Activated CD8-positive, alpha-beta memory T cell treated with anti-CD3 and anti-CD28 coated beads, Interleukin-2, amount 10 ng/mL, durations not matched to agents 7 days and 5 days (primary cell): ENCODE data around the gene TCP11X2. TPM values are rescaled to one million over a fixed set of nuclear protein-coding genes. Genes with fewer than 3 reads are reported as not detected.
"Not testable (repeated sequence)": the region's sequence is repeated elsewhere in the genome, so short reads cannot be mapped to it uniquely, and the experiment has no call there.

Experiments
- ATAC-seq: fragments of 150-1000 bp; cut with Tn5 transposase; one replicate; pipeline ENCODE4 v1.10.0; 2021; ENCODE audit warnings: moderate library complexity
- CTCF ChIA-PET: fragments of 350-600 bp; sonication (Branson Sonifier 250); formaldehyde crosslinking; loops from one replicate; lab custom pipeline; 2021; ENCODE audit warnings: antibody characterized with exemption; lab: Charles Lee
- DNase-seq: peaks from one replicate; pipeline ENCODE4 v3.0.0-alpha.2; 2020
- H3K27ac Mint-ChIP-seq: one replicate; pipeline ENCODE4 v1.8.0; 2021; ENCODE audit warnings: mild to moderate bottlenecking, mixed read lengths
- H3K27me3 Mint-ChIP-seq: one replicate; pipeline ENCODE4 v1.8.0; 2021; ENCODE audit warnings: mixed read lengths
- H3K36me3 Mint-ChIP-seq: one replicate; pipeline ENCODE4 v1.8.0; 2021; ENCODE audit warnings: mild to moderate bottlenecking, mixed read lengths
- H3K4me1 Mint-ChIP-seq: one replicate; pipeline ENCODE4 v1.8.0; 2021; ENCODE audit warnings: mixed read lengths
- H3K4me3 Mint-ChIP-seq: one replicate; pipeline ENCODE4 v1.8.0; 2021; ENCODE audit warnings: mild to moderate bottlenecking, moderate library complexity, mixed read lengths
- H3K9me3 Mint-ChIP-seq: one replicate; pipeline ENCODE4 v1.8.0; 2022; ENCODE audit warnings: low read depth, mixed read lengths
- total RNA-seq, 2 experiments: library from RNA; stranded (reverse); gene quantifications; one replicate each; pipeline ENCODE4 v1.2.3, GENCODE V29; 2021

TCP11X2 gene
- total RNA-seq, result not detected

- ATAC-seq, CTCF ChIA-PET, H3K36me3 Mint-ChIP-seq, H3K4me1 Mint-ChIP-seq, H3K27ac Mint-ChIP-seq, H3K4me3 Mint-ChIP-seq, H3K9me3 Mint-ChIP-seq, DNase-seq, H3K27me3 Mint-ChIP-seq: not testable (repeated sequence)
Measured at GRCh38 chrX:102471762-102472220, at the start of gene TCP11X2. Gene TCP11X2 (minus strand): TSS chrX:102471812.

- Mint-ChIP-seq H3K4me3 (no peak overlapping the region), H3K4me1 (peaks cover 4% of the 10 kb centered on the region), H3K9me3 (no peaks in the 10 kb centered on the region), H3K36me3 (no peaks in the 10 kb centered on the region), H3K27ac (no peak overlapping the region), H3K27me3 (peaks cover 38% of the 10 kb centered on the region)
- no peak for ATAC-seq
- CTCF ChIA-PET, result no interaction called here
- no peak for DNase-seq
Measured at GRCh38 chrX:102517326-102517725, 45.7 kb upstream of the TCP11X2 start.

GRCh38 chrX:102515975-102516941 is 44.6 kb upstream of the TCP11X2 start, which contains the start of gene TMSB15A:
Gene TMSB15A (minus strand): TSS chrX:102516739.
- peak; percentile 95 for ATAC-seq
- no peak within 1 kb of the TSS for H3K27ac Mint-ChIP-seq

GRCh38 chrX:102514536-102514935 is 42.9 kb upstream of the TCP11X2 start:
- Mint-ChIP-seq H3K27ac (no peak overlapping the region), H3K9me3 (no peaks in the 10 kb centered on the region), H3K4me3 (no peak overlapping the region), H3K4me1 (peaks cover 4% of the 10 kb centered on the region), H3K36me3 (no peaks in the 10 kb centered on the region), H3K27me3 (peaks cover 44% of the 10 kb centered on the region)
- DNase-seq (no peak), ATAC-seq (no peak)
- CTCF ChIA-PET, result no interaction called here

More at GRCh38 chrX:102515975-102516941, 44.6 kb upstream of the TCP11X2 start, which contains the start of gene TMSB15A:
- CTCF ChIA-PET, result no interaction called here
- H3K27me3 Mint-ChIP-seq, result peaks cover 38% of the 10 kb centered on the region
- H3K4me3 Mint-ChIP-seq, result peak within 1 kb of the TSS; percentile 67
- no peaks in the 10 kb centered on the region for H3K9me3 Mint-ChIP-seq
- DNase-seq, result peak; percentile 60
- no peaks in the 10 kb centered on the region for H3K36me3 Mint-ChIP-seq
- H3K4me1 Mint-ChIP-seq, result peaks cover 4% of the 10 kb centered on the region

- Mint-ChIP-seq H3K4me3 (no peak overlapping the region), H3K4me1 (no peaks in the 10 kb centered on the region)
Measured at GRCh38 chrX:102498732-102499131, 27.1 kb upstream of the TCP11X2 start.

GRCh38 chrX:102491766-102492165 is 20.2 kb upstream of the TCP11X2 start:
- CTCF ChIA-PET, result no interaction called here
- ATAC-seq (no peak), DNase-seq (no peak)
- no peaks in the 10 kb centered on the region for H3K27me3 Mint-ChIP-seq
- no peaks in the 10 kb centered on the region for H3K4me1 Mint-ChIP-seq
- no peaks in the 10 kb centered on the region for H3K9me3 Mint-ChIP-seq
- H3K27ac Mint-ChIP-seq, result no peak overlapping the region
- no peak overlapping the region for H3K4me3 Mint-ChIP-seq
- no peaks in the 10 kb centered on the region for H3K36me3 Mint-ChIP-seq

More at GRCh38 chrX:102498732-102499131, 27.1 kb upstream of the TCP11X2 start:
- DNase-seq (no peak), ATAC-seq (no peak)
- Mint-ChIP-seq H3K27ac (no peak overlapping the region), H3K36me3 (no peaks in the 10 kb centered on the region), H3K27me3 (peaks cover 2% of the 10 kb centered on the region), H3K9me3 (no peaks in the 10 kb centered on the region)
- CTCF ChIA-PET, result no interaction called here

GRCh38 chrX:102478765-102479164 is 7.2 kb upstream of the TCP11X2 start:
- H3K27ac Mint-ChIP-seq, DNase-seq, CTCF ChIA-PET, H3K4me3 Mint-ChIP-seq, H3K36me3 Mint-ChIP-seq, H3K27me3 Mint-ChIP-seq, ATAC-seq, H3K9me3 Mint-ChIP-seq, H3K4me1 Mint-ChIP-seq: not testable (repeated sequence)

GRCh38 chrX:102470215-102470614 is 1.4 kb downstream of the TCP11X2 start:
- H3K36me3 Mint-ChIP-seq, H3K27ac Mint-ChIP-seq, ATAC-seq, H3K27me3 Mint-ChIP-seq, H3K4me1 Mint-ChIP-seq, CTCF ChIA-PET, H3K9me3 Mint-ChIP-seq, H3K4me3 Mint-ChIP-seq, DNase-seq: not testable (repeated sequence)

GRCh38 chrX:102458615-102459014 is 13.0 kb downstream of the TCP11X2 start:
- H3K27ac Mint-ChIP-seq, H3K36me3 Mint-ChIP-seq, H3K4me3 Mint-ChIP-seq, H3K4me1 Mint-ChIP-seq, H3K9me3 Mint-ChIP-seq, CTCF ChIA-PET, H3K27me3 Mint-ChIP-seq, DNase-seq, ATAC-seq: not testable (repeated sequence)

- H3K27ac Mint-ChIP-seq, H3K9me3 Mint-ChIP-seq, H3K27me3 Mint-ChIP-seq, CTCF ChIA-PET, H3K36me3 Mint-ChIP-seq, ATAC-seq, H3K4me1 Mint-ChIP-seq, H3K4me3 Mint-ChIP-seq, DNase-seq: not testable (repeated sequence)
Measured at GRCh38 chrX:102439908-102440307, 31.7 kb downstream of the TCP11X2 start, which contains the start of gene NXF2B. Gene NXF2B (minus strand): TSS chrX:102440008. CDS start chrX:102380036, 59,972 bp downstream.

GRCh38 chrX:102414493-102414892 is 57.1 kb downstream of the TCP11X2 start:
- H3K4me1 Mint-ChIP-seq, H3K9me3 Mint-ChIP-seq, DNase-seq, H3K27me3 Mint-ChIP-seq, ATAC-seq, CTCF ChIA-PET, H3K4me3 Mint-ChIP-seq, H3K36me3 Mint-ChIP-seq, H3K27ac Mint-ChIP-seq: not testable (repeated sequence)
